ENCODE results near the gene BCL2. TPM values are rescaled to one million over a fixed set of nuclear protein-coding genes. Genes with fewer than 3 reads are reported as not detected.
A peak's percentile ranks its signal among the peaks of the same experiment; 100 is the strongest.

Gene BCL2
- total and polyA plus RNA-seq, 2 donors, result 11.7 to 17.5 TPM

DNA sequence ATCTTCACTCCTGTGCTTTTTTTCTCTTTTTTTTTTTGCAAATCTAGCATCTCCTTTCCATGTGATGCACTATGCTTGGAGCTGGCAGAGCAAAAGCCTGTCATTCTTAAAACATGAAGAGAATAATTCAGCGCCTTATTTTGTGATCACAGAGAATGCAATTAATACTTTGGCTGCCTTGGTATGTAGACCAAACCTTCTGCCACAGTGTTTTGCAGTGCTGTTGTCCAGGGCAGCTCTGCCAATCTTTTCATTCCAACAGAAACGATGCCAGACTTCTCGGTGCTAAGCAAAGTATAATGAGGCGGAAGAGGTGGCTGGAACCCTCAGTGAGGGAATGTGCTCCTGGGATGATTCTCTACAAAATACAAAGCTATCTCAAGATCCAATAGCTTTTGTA, 25.6 kb downstream of the BCL2 start:
- Histone ChIP-seq H3K4me3 (ENCODE audit: low read length in 2 of 2) (no peak overlapping the region), H3K4me1 (ENCODE audit: control insufficient read depth in 2 of 2, insufficient read depth in 2 of 2, low read length in 2 of 2) (peaks cover 43 to 57% of the 10 kb centered on the region in 2 donors), H3K27me3 (ENCODE audit: control insufficient read depth in 2 of 2, insufficient read depth in 1 of 2, low read length in 1 of 2) (no peaks in the 10 kb centered on the region), H3K9me3 (ENCODE audit: control insufficient read depth in 2 of 2, insufficient read depth in 1 of 2, low read length in 1 of 2) (no peaks in the 10 kb centered on the region), H3K36me3 (ENCODE audit: control insufficient read depth in 2 of 2, insufficient read depth in 2 of 2, low read length in 1 of 2) (peaks cover 6 to 16% of the 10 kb centered on the region in 2 donors), H3K27ac (ENCODE audit: low read depth in 1 of 2, low read length in 1 of 2) (no peak overlapping the region)
- DNase-seq (ENCODE audit: low read depth in 6 of 9, low spot score in 9 of 9), result no peak
- WGBS, result 95% methylated on average over 4 of the region's 4 CpGs

GRCh38 chr18:63292831-63293683, 26.5 kb downstream of the BCL2 start:
- peak overlapping the region; percentile 9 to 42 for H3K27ac ChIP-seq (ENCODE audit: low read depth in 1 of 2, low read length in 1 of 2)
- H3K27me3 ChIP-seq (ENCODE audit: control insufficient read depth in 2 of 2, insufficient read depth in 1 of 2, low read length in 1 of 2), result no peaks in the 10 kb centered on the region
- no peak for DNase-seq (ENCODE audit: low read depth in 6 of 9, low spot score in 9 of 9)
- 60% methylated on average over 11 of the region's 11 CpGs for WGBS
- no peaks in the 10 kb centered on the region for H3K9me3 ChIP-seq (ENCODE audit: control insufficient read depth in 2 of 2, insufficient read depth in 1 of 2, low read length in 1 of 2)
- H3K4me1 ChIP-seq (ENCODE audit: control insufficient read depth in 2 of 2, insufficient read depth in 2 of 2, low read length in 2 of 2), result peaks cover 48 to 51% of the 10 kb centered on the region in 2 donors
- peaks cover 6 to 15% of the 10 kb centered on the region in 2 donors for H3K36me3 ChIP-seq (ENCODE audit: control insufficient read depth in 2 of 2, insufficient read depth in 2 of 2, low read length in 1 of 2)
- H3K4me3 ChIP-seq (ENCODE audit: low read length in 2 of 2), result no peak overlapping the region

- Histone ChIP-seq H3K4me3 (ENCODE audit: low read length in 2 of 2) (peak overlapping the region in 1 of 2 donors; percentile 0), H3K27me3 (ENCODE audit: control insufficient read depth in 2 of 2, insufficient read depth in 1 of 2, low read length in 1 of 2) (no peaks in the 10 kb centered on the region), H3K9me3 (ENCODE audit: control insufficient read depth in 2 of 2, insufficient read depth in 1 of 2, low read length in 1 of 2) (no peaks in the 10 kb centered on the region), H3K4me1 (ENCODE audit: control insufficient read depth in 2 of 2, insufficient read depth in 2 of 2, low read length in 2 of 2) (peaks cover 58 to 62% of the 10 kb centered on the region in 2 donors), H3K27ac (ENCODE audit: low read depth in 1 of 2, low read length in 1 of 2) (peak overlapping the region; percentile 77 to 87), H3K36me3 (ENCODE audit: control insufficient read depth in 2 of 2, insufficient read depth in 2 of 2, low read length in 1 of 2) (peaks cover 0 to 7% of the 10 kb centered on the region in 2 donors)
- WGBS, result 90% methylated on average over 5 of the region's 5 CpGs
- peak in 1 of 9 donors; percentile 35 for DNase-seq (ENCODE audit: low read depth in 6 of 9, low spot score in 9 of 9)
These were observed 28.3 kb downstream of the BCL2 start for GRCh38 chr18:63291278-63291677.

DNA sequence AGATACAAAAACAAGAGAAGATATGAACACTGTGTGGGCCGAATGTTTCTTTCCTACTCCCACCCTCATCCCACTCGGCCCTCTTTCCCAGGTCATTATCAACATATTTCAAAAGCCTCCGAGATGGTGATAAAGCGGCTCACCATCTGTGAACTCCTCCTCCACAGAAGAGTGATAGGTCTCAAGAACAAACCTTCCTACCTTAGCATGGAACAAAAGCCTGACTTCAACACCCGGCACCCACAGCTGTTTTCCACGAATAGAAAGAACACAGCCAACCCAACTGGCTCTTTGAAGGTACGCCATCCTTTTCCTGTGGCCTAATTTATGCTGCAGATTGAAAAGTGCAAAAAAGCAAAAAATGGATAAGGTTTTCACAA, 28.8 kb downstream of the BCL2 start:
- peak overlapping the region in 1 of 2 donors; percentile 0 for H3K4me3 ChIP-seq (ENCODE audit: low read length in 2 of 2)
- peaks cover 0 to 7% of the 10 kb centered on the region in 2 donors for H3K36me3 ChIP-seq (ENCODE audit: control insufficient read depth in 2 of 2, insufficient read depth in 2 of 2, low read length in 1 of 2)
- H3K9me3 ChIP-seq (ENCODE audit: control insufficient read depth in 2 of 2, insufficient read depth in 1 of 2, low read length in 1 of 2), result no peaks in the 10 kb centered on the region
- H3K27ac ChIP-seq (ENCODE audit: low read depth in 1 of 2, low read length in 1 of 2), result peak overlapping the region; percentile 69 to 87
- 16% methylated on average over 7 of the region's 7 CpGs for WGBS
- no peaks in the 10 kb centered on the region for H3K27me3 ChIP-seq (ENCODE audit: control insufficient read depth in 2 of 2, insufficient read depth in 1 of 2, low read length in 1 of 2)
- DNase-seq (ENCODE audit: low read depth in 6 of 9, low spot score in 9 of 9), result peak; percentile 41 to 91 (median 73)
- peaks cover 59 to 64% of the 10 kb centered on the region in 2 donors for H3K4me1 ChIP-seq (ENCODE audit: control insufficient read depth in 2 of 2, insufficient read depth in 2 of 2, low read length in 2 of 2)

- no peak for DNase-seq (ENCODE audit: low read depth in 6 of 9, low spot score in 9 of 9)
- peaks cover 65 to 68% of the 10 kb centered on the region in 2 donors for H3K4me1 ChIP-seq (ENCODE audit: control insufficient read depth in 2 of 2, insufficient read depth in 2 of 2, low read length in 2 of 2)
- H3K4me3 ChIP-seq (ENCODE audit: low read length in 2 of 2), result peak overlapping the region in 1 of 2 donors; percentile 0
These were observed 29.3 kb downstream of the BCL2 start for GRCh38 chr18:63290166-63290820.

DNA sequence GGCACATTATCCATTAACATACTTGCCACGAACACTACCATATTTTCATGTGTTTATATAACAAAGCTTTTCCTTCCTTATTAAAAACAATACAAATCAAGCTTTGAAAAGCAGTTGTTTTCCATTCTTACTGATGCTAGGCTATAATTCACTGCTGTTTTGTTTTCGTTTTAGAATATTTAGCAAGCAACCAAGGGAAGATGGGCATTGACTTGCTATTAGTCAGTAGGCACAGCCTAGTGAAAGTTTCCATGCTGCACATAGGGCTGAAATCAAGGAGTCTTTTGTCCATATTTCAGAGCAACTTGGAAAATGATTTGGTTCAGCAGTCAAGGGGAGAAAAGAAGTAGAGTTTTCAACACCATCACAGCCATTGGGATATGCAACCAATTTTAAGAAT, 31.3 kb downstream of the BCL2 start:
- H3K9me3 ChIP-seq (ENCODE audit: control insufficient read depth in 2 of 2, insufficient read depth in 1 of 2, low read length in 1 of 2), result no peaks in the 10 kb centered on the region
- H3K27ac ChIP-seq (ENCODE audit: low read depth in 1 of 2, low read length in 1 of 2), result no peak overlapping the region
- H3K27me3 ChIP-seq (ENCODE audit: control insufficient read depth in 2 of 2, insufficient read depth in 1 of 2, low read length in 1 of 2), result no peaks in the 10 kb centered on the region
- H3K4me1 ChIP-seq (ENCODE audit: control insufficient read depth in 2 of 2, insufficient read depth in 2 of 2, low read length in 2 of 2), result peaks cover 70 to 74% of the 10 kb centered on the region in 2 donors
- 98% methylated on average over 2 of the region's 2 CpGs for WGBS
- peaks cover 4 to 7% of the 10 kb centered on the region in 2 donors for H3K36me3 ChIP-seq (ENCODE audit: control insufficient read depth in 2 of 2, insufficient read depth in 2 of 2, low read length in 1 of 2)
- DNase-seq (ENCODE audit: low read depth in 6 of 9, low spot score in 9 of 9), result no peak
- no peak overlapping the region for H3K4me3 ChIP-seq (ENCODE audit: low read length in 2 of 2)

More at GRCh38 chr18:63290166-63290820, 29.3 kb downstream of the BCL2 start:
- peaks cover 0 to 7% of the 10 kb centered on the region in 2 donors for H3K36me3 ChIP-seq (ENCODE audit: control insufficient read depth in 2 of 2, insufficient read depth in 2 of 2, low read length in 1 of 2)
- WGBS, result 96% methylated on average over 6 of the region's 6 CpGs
- no peaks in the 10 kb centered on the region for H3K27me3 ChIP-seq (ENCODE audit: control insufficient read depth in 2 of 2, insufficient read depth in 1 of 2, low read length in 1 of 2)
- H3K27ac ChIP-seq (ENCODE audit: low read depth in 1 of 2, low read length in 1 of 2), result peak overlapping the region; percentile 85 to 87
- no peaks in the 10 kb centered on the region for H3K9me3 ChIP-seq (ENCODE audit: control insufficient read depth in 2 of 2, insufficient read depth in 1 of 2, low read length in 1 of 2)

GRCh38 chr18:63287691-63288220, 31.8 kb downstream of the BCL2 start:
- H3K27me3 ChIP-seq (ENCODE audit: control insufficient read depth in 2 of 2, insufficient read depth in 1 of 2, low read length in 1 of 2), result no peaks in the 10 kb centered on the region
- peaks cover 64 to 68% of the 10 kb centered on the region in 2 donors for H3K4me1 ChIP-seq (ENCODE audit: control insufficient read depth in 2 of 2, insufficient read depth in 2 of 2, low read length in 2 of 2)
- H3K27ac ChIP-seq (ENCODE audit: low read depth in 1 of 2, low read length in 1 of 2), result no peak overlapping the region
- WGBS, result 96% methylated on average over 1 of the region's 1 CpG
- no peak for DNase-seq (ENCODE audit: low read depth in 6 of 9, low spot score in 9 of 9)
- H3K36me3 ChIP-seq (ENCODE audit: control insufficient read depth in 2 of 2, insufficient read depth in 2 of 2, low read length in 1 of 2), result peaks cover 4 to 7% of the 10 kb centered on the region in 2 donors
- H3K9me3 ChIP-seq (ENCODE audit: control insufficient read depth in 2 of 2, insufficient read depth in 1 of 2, low read length in 1 of 2), result no peaks in the 10 kb centered on the region
- no peak overlapping the region for H3K4me3 ChIP-seq (ENCODE audit: low read length in 2 of 2)

DNA sequence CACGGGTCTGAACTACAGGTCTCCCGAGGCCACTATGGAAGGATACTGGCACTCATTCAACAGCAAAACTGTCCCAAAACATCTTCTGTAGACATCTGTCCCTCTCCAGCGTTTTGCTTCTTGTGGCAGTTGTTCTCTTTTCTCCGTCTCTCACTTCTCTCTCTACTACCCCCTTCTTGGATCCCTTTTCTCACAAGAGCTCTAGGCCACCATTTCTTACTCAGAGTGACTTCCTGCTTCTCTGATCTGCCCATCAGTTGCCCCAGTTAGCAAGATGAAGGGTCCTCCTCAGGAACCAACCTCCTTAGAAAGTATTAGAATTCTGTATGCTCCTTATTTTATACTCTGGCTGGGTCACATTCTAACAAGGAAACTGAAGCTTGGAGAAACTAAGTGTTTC, 32.6 kb downstream of the BCL2 start:
- Histone ChIP-seq H3K27me3 (ENCODE audit: control insufficient read depth in 2 of 2, insufficient read depth in 1 of 2, low read length in 1 of 2) (no peaks in the 10 kb centered on the region), H3K9me3 (ENCODE audit: control insufficient read depth in 2 of 2, insufficient read depth in 1 of 2, low read length in 1 of 2) (no peaks in the 10 kb centered on the region), H3K27ac (ENCODE audit: low read depth in 1 of 2, low read length in 1 of 2) (peak overlapping the region in 1 of 2 donors; percentile 65), H3K4me1 (ENCODE audit: control insufficient read depth in 2 of 2, insufficient read depth in 2 of 2, low read length in 2 of 2) (peaks cover 56 to 60% of the 10 kb centered on the region in 2 donors), H3K4me3 (ENCODE audit: low read length in 2 of 2) (no peak overlapping the region), H3K36me3 (ENCODE audit: control insufficient read depth in 2 of 2, insufficient read depth in 2 of 2, low read length in 1 of 2) (peaks cover 4 to 7% of the 10 kb centered on the region in 2 donors)
- WGBS, result 92% methylated on average over 4 of the region's 4 CpGs
- DNase-seq (ENCODE audit: low read depth in 6 of 9, low spot score in 9 of 9), result peak in 1 of 9 donors; percentile 35
